DMS114 treated with DMSO at 0.1 percent for 48 hours (cell line): Measurements from ENCODE around the gene KRTAP1-1.
"Not testable (repeated sequence)": the region's sequence is repeated elsewhere in the genome, so short reads cannot be mapped to it uniquely, and the experiment has no call there.

Source experiments
- DNase-seq: peaks from one replicate; lab custom pipeline; 2025; ENCODE audit not compliant: unreplicated experiment; lab: John Stamatoyannopoulos, UW

Gene KRTAP1-1

DNA sequence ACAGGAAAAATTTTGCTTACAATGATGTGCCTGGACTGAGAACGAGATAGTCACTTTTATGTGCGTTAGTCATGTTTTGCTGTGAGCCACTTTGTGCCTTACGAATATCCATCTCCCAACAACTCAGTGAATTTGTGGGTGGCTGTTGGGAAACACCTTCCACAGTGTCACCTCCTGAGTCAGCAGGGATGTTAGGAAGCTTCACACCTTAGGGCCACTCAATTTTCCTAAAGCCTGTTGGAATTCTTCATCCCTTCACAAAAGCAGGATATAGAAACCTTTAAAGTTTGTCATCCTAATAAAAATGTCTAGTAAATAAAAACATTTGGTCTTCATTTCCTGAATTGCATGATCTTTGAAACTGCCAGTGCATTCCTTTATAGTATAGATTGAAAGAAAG is 28.1 kb downstream of the KRTAP1-1 start:
- DNase-seq = no peak

DNA sequence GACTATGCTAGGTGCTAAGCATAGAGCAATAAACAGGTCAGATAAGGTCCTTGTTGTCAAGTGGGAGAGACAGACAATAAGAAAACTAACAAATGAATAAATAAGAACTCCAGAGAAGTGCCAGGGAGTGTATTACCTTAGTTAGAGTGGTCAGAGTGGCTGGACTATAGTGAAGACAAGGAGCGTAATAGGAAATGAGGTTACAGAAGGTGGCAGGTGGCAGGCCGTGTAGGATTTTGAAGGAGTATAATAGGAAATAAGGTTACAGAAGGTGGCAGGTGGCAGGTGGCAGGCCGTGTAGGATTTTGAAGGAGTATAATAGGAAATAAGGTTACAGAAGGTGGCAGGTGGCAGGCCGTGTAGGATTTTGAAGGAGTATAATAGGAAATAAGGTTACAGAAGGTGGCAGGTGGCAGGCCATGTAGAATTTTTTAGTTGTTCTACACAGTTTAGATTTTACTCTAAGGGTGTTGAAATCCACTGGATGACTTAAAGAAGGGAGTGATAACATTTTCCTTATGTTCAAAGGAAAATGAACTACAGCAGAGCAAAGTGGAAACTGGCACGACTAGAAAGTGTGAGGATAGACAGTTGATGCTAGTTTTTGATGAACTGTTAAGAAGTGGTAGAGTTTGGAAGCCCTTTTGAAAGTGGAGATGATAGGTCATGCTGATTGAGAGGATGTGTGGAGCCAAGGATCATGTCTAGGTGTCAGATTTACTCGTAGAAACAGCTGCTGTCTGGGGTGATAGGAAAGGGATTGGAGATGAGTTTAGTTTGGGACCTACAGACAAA is 28.7 kb downstream of the KRTAP1-1 start:
- DNase-seq = no peak

DNA sequence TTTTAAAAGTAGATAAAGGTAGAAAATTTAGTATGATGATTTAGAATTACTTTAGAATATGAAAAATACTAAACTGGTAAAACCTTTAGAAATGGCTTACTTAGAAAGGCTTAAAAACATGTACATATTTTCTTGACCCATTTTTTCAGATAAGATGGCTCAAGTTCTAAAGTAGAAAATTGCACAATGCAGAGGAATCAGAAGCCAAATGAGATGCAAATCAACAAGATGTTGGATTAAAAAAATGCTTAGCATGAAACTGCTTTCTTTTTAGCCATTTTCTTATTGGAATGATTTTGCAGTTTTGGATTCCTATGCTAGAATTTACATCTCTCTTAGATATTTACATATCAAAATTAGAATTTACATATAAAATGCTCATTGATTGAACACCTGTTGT is 30.8 kb downstream of the KRTAP1-1 start:
- DNase-seq = no peak

GRCh38 chr17:41009936-41010335 is 31.3 kb downstream of the KRTAP1-1 start:
- no peak for DNase-seq

GRCh38 chr17:41009301-41009760 is 31.9 kb downstream of the KRTAP1-1 start:
- no peak for DNase-seq

GRCh38 chr17:41008811-41009210 is 32.4 kb downstream of the KRTAP1-1 start, which contains the start of gene KRTAP3-1:
TSS of gene KRTAP3-1 (minus strand) at chr17:41009128. CDS start at chr17:41009074, 54 bp downstream.
- no peak for DNase-seq

DNA sequence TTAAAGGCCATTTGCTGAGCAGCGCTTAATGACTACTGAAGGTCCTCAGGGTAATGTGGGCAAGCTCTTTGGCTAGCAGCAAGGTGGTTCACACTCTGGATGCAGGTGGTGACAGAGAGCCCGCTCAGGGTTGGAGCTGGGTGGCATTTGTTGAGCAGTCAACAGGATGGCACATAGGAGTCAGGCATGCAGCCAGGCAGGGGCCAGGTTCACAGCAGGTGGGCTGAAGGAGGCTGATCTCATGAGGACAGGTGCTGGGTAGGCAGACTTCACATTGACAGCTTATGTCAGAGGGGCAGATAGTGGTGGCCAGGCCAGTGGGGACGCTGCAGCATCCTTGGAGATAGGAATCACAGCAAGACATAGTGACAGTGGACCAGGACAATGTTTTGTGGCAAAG is 36.9 kb downstream of the KRTAP1-1 start:
- no peak for DNase-seq

GRCh38 chr17:41003926-41004325 is 37.3 kb downstream of the KRTAP1-1 start:
- no peak for DNase-seq

DNA sequence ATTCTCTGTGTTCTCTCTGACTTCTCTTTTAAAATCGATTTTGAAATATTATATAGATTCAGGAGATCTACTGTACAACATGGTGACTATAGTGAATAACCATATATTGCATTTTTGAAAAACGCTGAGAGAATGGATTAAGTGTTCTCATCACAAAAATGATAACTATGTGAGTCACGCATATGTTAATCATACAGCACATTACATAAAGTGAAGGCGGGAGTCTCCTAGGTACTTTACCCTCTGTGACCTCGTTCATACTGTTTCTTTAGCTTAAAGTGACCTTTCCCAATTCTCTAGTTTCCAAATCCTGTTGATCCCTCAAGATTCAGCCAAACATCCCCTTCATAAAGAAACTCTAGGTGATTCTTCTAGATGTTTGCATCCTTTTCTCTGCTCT is 38.4 kb downstream of the KRTAP1-1 start:
- no peak for DNase-seq

DNA sequence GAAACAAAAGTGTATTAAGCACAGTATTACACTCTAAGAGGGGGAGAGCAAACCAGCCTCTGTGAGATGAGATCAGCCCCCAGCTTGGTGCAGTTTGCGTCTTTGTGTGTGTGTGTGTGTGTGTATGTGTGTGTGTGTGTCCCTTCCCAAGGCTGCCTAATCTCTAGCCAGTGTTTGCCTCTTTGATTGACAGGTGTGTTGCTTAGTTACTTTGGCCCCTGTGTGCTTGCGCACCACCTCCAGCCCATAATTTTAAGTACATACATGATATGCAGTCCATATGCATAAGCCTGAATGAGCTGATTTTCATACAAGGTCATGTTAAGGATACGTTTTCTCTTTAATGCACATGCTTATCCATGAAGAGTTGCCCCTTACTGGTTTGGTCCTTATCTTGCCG is 39.5 kb downstream of the KRTAP1-1 start:
- no peak for DNase-seq

GRCh38 chr17:40999563-40999962 is 41.7 kb downstream of the KRTAP1-1 start, which contains the start of gene KRTAP3-2:
TSS of gene KRTAP3-2 (minus strand) at chr17:40999906. CDS start at chr17:40999853, 53 bp downstream.
- not testable (repeated sequence) for DNase-seq

DNA sequence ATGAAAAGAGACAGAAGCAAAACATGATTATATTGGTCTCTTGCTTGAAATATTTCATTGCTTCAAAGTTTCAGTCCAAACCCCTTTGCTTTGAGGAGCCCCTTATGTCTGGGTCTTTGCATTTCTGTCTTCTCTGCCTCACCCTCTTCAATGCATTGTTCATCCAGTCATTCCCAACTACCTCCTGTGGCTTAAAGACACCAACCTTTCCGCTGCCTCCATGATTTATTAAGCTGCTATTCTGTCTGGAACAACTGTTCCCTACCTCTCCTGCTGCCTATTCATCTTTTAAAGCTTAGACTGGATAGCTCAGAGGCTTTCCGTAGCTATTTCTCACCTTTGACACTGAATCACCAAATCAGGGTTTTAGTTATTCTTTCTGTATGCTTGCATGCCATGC is 43.9 kb downstream of the KRTAP1-1 start:
- no peak for DNase-seq

DNA sequence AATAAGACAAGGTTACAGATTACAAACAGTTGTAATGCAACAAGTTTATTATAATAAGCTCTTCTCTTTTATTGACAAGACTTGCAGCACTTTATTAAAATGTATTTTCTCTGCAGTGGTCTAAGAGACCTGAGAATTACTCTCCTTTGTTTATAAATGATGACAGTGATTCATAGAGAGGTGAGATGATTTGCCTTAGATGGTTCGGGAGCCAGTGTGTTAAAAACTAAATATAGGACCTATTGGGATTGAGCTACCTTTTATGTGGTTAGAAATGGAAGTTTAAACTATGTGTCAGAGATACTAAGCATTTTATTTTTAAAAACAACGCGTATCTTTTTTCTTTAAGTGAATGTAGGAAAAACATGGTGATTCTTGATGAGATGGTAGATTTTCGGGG is 44.4 kb downstream of the KRTAP1-1 start:
- no peak for DNase-seq

- DNase-seq = no peak
Measured at GRCh38 chr17:40995116-40995515, 46.1 kb downstream of the KRTAP1-1 start.

GRCh38 chr17:40993839-40994238 is 47.4 kb downstream of the KRTAP1-1 start, which contains the start of gene KRTAP3-3:
TSS of gene KRTAP3-3 (minus strand) at chr17:40994164. CDS start at chr17:40994097, 67 bp downstream.
- DNase-seq = no peak

- no peak for DNase-seq
Measured at GRCh38 chr17:40993084-40993483, 48.2 kb downstream of the KRTAP1-1 start.

DNA sequence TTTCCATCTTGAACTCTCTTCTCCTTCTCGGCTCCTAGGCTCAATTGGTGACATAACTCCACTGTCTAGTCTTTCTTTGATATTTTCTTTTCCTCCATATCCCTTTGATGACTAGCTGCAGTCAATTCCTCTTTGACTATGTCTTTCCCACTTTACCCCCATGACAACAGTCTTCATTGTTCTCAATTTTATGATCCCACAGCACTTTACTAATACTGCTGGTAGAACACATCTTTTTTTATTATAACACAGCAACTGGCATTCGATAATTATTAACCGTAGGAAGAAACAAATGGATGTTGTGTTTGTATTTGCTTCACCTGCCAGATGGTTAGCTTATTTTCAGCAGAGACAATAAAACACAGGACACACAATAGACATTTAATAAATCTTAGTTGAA is 48.6 kb downstream of the KRTAP1-1 start:
- no peak for DNase-seq
